NOMO-1 (cell line): Measurements from ENCODE around the gene ALS2CL.

ENCODE experiments used
- DNase-seq, 2 experiments: peaks; one replicate each; lab custom pipeline; 2025; ENCODE audit not compliant: unreplicated experiment in 2 of 2; lab: John Stamatoyannopoulos, UW

ALS2CL gene

GRCh38 chr3:46667061-46667621 is 26.3 kb downstream of the ALS2CL start:
- no peak for DNase-seq

GRCh38 chr3:46666453-46666845 is 27.0 kb downstream of the ALS2CL start:
- no peak for DNase-seq

- DNase-seq: no peak
These were observed 27.6 kb downstream of the ALS2CL start for GRCh38 chr3:46665763-46666452.

- DNase-seq: no peak
These were observed 28.3 kb downstream of the ALS2CL start for GRCh38 chr3:46664971-46665762.

GRCh38 chr3:46664188-46664970 is 29.1 kb downstream of the ALS2CL start:
- no peak for DNase-seq

- no peak for DNase-seq
These were observed 29.8 kb downstream of the ALS2CL start for GRCh38 chr3:46663591-46664135.

GRCh38 chr3:46662771-46663551 is 30.5 kb downstream of the ALS2CL start:
- no peak for DNase-seq

- DNase-seq: no peak
These were observed 31.4 kb downstream of the ALS2CL start for GRCh38 chr3:46661776-46662766.

GRCh38 chr3:46660543-46661523 is 32.6 kb downstream of the ALS2CL start:
- DNase-seq: no peak

GRCh38 chr3:46660003-46660402 is 33.5 kb downstream of the ALS2CL start:
- DNase-seq: no peak

- no peak for DNase-seq
These were observed 34.2 kb downstream of the ALS2CL start for GRCh38 chr3:46659285-46659684.

- DNase-seq: no peak
These were observed 36.5 kb downstream of the ALS2CL start for GRCh38 chr3:46656778-46657556.

- DNase-seq: no peak
These were observed 38.2 kb downstream of the ALS2CL start for GRCh38 chr3:46655271-46655670.

GRCh38 chr3:46651084-46651483 is 42.4 kb downstream of the ALS2CL start:
- no peak for DNase-seq

GRCh38 chr3:46649436-46649835 is 44.0 kb downstream of the ALS2CL start:
- no peak for DNase-seq

- DNase-seq: no peak
These were observed 45.4 kb downstream of the ALS2CL start for GRCh38 chr3:46648096-46648495.

- no peak for DNase-seq
These were observed 46.8 kb downstream of the ALS2CL start for GRCh38 chr3:46646700-46647099.
